NCI-H526 (cell line): Measurements from ENCODE around the gene PPP1R1A.
A peak's percentile ranks its signal among the peaks of the same experiment; 100 is the strongest.

Experiments
- DNase-seq, 2 experiments: peaks; one replicate each; lab custom pipeline; 2025; lab: John Stamatoyannopoulos, UW

The PPP1R1A gene

GRCh38 chr12:54603173-54603814, 14.8 kb upstream of the PPP1R1A start:
- peak in 1 of 2 experiments; percentile 60 for DNase-seq

- DNase-seq = no peak
These were observed 14.2 kb upstream of the PPP1R1A start for GRCh38 chr12:54602661-54603060.

- DNase-seq = peak in 1 of 2 experiments; percentile 11
These were observed 13.4 kb upstream of the PPP1R1A start for GRCh38 chr12:54601841-54602240.

GRCh38 chr12:54598970-54599369, 10.5 kb upstream of the PPP1R1A start:
- no peak for DNase-seq

- peak in 1 of 2 experiments; percentile 65 for DNase-seq
These were observed 8.1 kb upstream of the PPP1R1A start for GRCh38 chr12:54596526-54596946.

GRCh38 chr12:54595471-54595870, 7.0 kb upstream of the PPP1R1A start:
- DNase-seq = no peak

- DNase-seq = no peak
These were observed 5.3 kb upstream of the PPP1R1A start for GRCh38 chr12:54593725-54594124.

GRCh38 chr12:54593135-54593534, 4.7 kb upstream of the PPP1R1A start:
- no peak for DNase-seq

GRCh38 chr12:54592316-54592715, 3.9 kb upstream of the PPP1R1A start:
- no peak for DNase-seq

- no peak for DNase-seq
These were observed 2.6 kb upstream of the PPP1R1A start for GRCh38 chr12:54590978-54591591.

GRCh38 chr12:54589964-54590363, 1.5 kb upstream of the PPP1R1A start:
- no peak for DNase-seq

GRCh38 chr12:54588890-54589267, 420 bp upstream of the PPP1R1A start:
- DNase-seq = no peak

- peak; percentile 21 to 57 for DNase-seq
These were observed 1.1 kb downstream of the PPP1R1A start for GRCh38 chr12:54587315-54587873.

- DNase-seq = no peak
These were observed 1.8 kb downstream of the PPP1R1A start for GRCh38 chr12:54586620-54587019.

- DNase-seq = no peak
These were observed 3.2 kb downstream of the PPP1R1A start for GRCh38 chr12:54585243-54585642.

GRCh38 chr12:54584128-54584527, 4.3 kb downstream of the PPP1R1A start:
- DNase-seq = peak in 1 of 2 experiments; percentile 13

- DNase-seq = no peak
These were observed 4.7 kb downstream of the PPP1R1A start for GRCh38 chr12:54583726-54584125.

- no peak for DNase-seq
These were observed 7.0 kb downstream of the PPP1R1A start for GRCh38 chr12:54581412-54581811.

- peak in 1 of 2 experiments; percentile 76 for DNase-seq
These were observed 8.6 kb downstream of the PPP1R1A start for GRCh38 chr12:54579696-54580333.

GRCh38 chr12:54579258-54579657, 9.2 kb downstream of the PPP1R1A start:
- DNase-seq = no peak

- no peak for DNase-seq
These were observed 9.7 kb downstream of the PPP1R1A start for GRCh38 chr12:54578778-54579177.

- peak in 1 of 2 experiments; percentile 12 for DNase-seq
These were observed 15.6 kb downstream of the PPP1R1A start for GRCh38 chr12:54572881-54573280.
